Aorta (tissue), 5 donors: ENCODE data around the gene STIM1. TPM values are rescaled to one million over a fixed set of nuclear protein-coding genes. Genes with fewer than 3 reads are reported as not detected.
"Not testable (repeated sequence)": the region's sequence is repeated elsewhere in the genome, so short reads cannot be mapped to it uniquely, and the experiment has no call there.

ENCODE experiments used
- ATAC-seq: fragments of 200-7000 bp; cut with Tn5 transposase; one replicate; pipeline ENCODE4 v1.9.1; 2022; ENCODE audit warnings: moderate library complexity; ENCODE audit not compliant: low FRiP score
- DNase-seq, 2 donors: peaks; one replicate each; pipeline ENCODE4 v3.0.0-alpha.2; 2020
- H3K27ac ChIP-seq, 2 donors: one replicate each; pipeline ENCODE4 v1.5.1; 2013; ENCODE audit warnings: low read length in 2 of 2, mild to moderate bottlenecking in 2 of 2, moderate library complexity in 2 of 2, control low read depth in 1 of 2, inconsistent platforms in 1 of 2, low read depth in 1 of 2
- H3K27me3 ChIP-seq, 2 donors: one replicate each; pipeline ENCODE4 v1.6.1; 2013; ENCODE audit warnings: control low read depth in 1 of 2, low read length in 1 of 2, mild to moderate bottlenecking in 1 of 2, moderate library complexity in 1 of 2; ENCODE audit not compliant: insufficient read depth in 2 of 2, control insufficient read depth in 1 of 2
- H3K36me3 ChIP-seq, 2 donors: one replicate each; pipeline ENCODE4 v1.6.1; 2013; ENCODE audit warnings: control low read depth in 1 of 2, low read length in 1 of 2, mild to moderate bottlenecking in 1 of 2; ENCODE audit not compliant: insufficient read depth in 2 of 2, control insufficient read depth in 1 of 2
- H3K4me1 ChIP-seq, 2 donors: one replicate each; pipeline ENCODE4 v1.6.1; 2013; ENCODE audit warnings: low read length in 2 of 2, control low read depth in 1 of 2, mild to moderate bottlenecking in 1 of 2, moderate library complexity in 1 of 2; ENCODE audit not compliant: insufficient read depth in 2 of 2, control insufficient read depth in 1 of 2
- H3K4me3 ChIP-seq, 2 donors: one replicate each; pipeline ENCODE4 v1.5.1; 2013; ENCODE audit warnings: low read length in 2 of 2, control low read depth in 1 of 2, mild to moderate bottlenecking in 1 of 2
- H3K9me3 ChIP-seq: one replicate; pipeline ENCODE4 v1.6.1; 2013; ENCODE audit warnings: mild to moderate bottlenecking, low read length; ENCODE audit not compliant: control insufficient read depth
- WGBS, 2 donors: extraction: QIAGEN DNeasy Blood & Tissue Kit; methylation state at CpG; one replicate each; pipeline ENCODE4 v1.1.7; 2013; 5-methylcytosine and 5-hydroxymethylcytosine counted together
- intact Hi-C, 2 donors: fragments of 100-400 bp; cut with DNase I; formaldehyde crosslinking; loops; one replicate each; pipeline versions ENCODE4 v1.14.2 to v1.15.0; 2022
- polyA plus RNA-seq, 2 donors: library from polyadenylated mRNA; stranded (reverse); fragments of 200-250 nt; gene quantifications; one replicate each; pipeline ENCODE4 v1.2.3, GENCODE V29; 2013
- total RNA-seq, 2 donors: library from RNA; stranded (reverse); fragmentation: NEBNext Ultra II Directional; extraction: Animal tissue kit (Norgen Biotek cat#: 25700); gene quantifications; one replicate each; pipeline ENCODE4 v1.2.1, GENCODE V29; 2021
- donor health status: healthy with polysubstance abuse.
- donor health status: Bipolar disorder and iron deficiency.
- donor health status: DM: no; HTN: no; CAD: no.
- donor health status: DM: no; HTN: no; CAD: no.
- donor health status: DM: yes; HTN: yes; CAD: no.

Gene STIM1
- total and polyA plus RNA-seq, 4 donors, result 14.9 to 69.5 (median 48.8) TPM

GRCh38 chr11:3994030-3994640 lies 138.7 kb downstream of the STIM1 start:
- no peak for ATAC-seq
- 95% methylated on average over 6 of the region's 6 CpGs for WGBS, 2 donors
- no peaks in the 10 kb centered on the region for H3K27me3 ChIP-seq

GRCh38 chr11:3995307-3995706 lies 139.8 kb downstream of the STIM1 start:
- Histone ChIP-seq H3K27ac (no peak overlapping the region), H3K36me3 (no peaks in the 10 kb centered on the region), H3K9me3 (no peaks in the 10 kb centered on the region), H3K27me3 (no peaks in the 10 kb centered on the region), H3K4me1 (no peaks in the 10 kb centered on the region), H3K4me3 (no peak overlapping the region)
- ATAC-seq (no peak), DNase-seq (no peak)
- WGBS, 2 donors, result 94 to 96% methylated on average over 1 of the region's 1 CpG
- intact Hi-C loops, result no loop called here

More at GRCh38 chr11:3994030-3994640, 138.7 kb downstream of the STIM1 start:
- H3K4me1 ChIP-seq, result no peaks in the 10 kb centered on the region
- no peak overlapping the region for H3K27ac ChIP-seq
- no peak overlapping the region for H3K4me3 ChIP-seq
- no peak for DNase-seq
- no peaks in the 10 kb centered on the region for H3K9me3 ChIP-seq
- intact Hi-C loops, result no loop called here
- H3K36me3 ChIP-seq, result no peaks in the 10 kb centered on the region

- no peaks in the 10 kb centered on the region for H3K27me3 ChIP-seq
- no peaks in the 10 kb centered on the region for H3K36me3 ChIP-seq
- H3K27ac ChIP-seq, result no peak overlapping the region
- intact Hi-C loops, result no loop called here
- DNase-seq (no peak), ATAC-seq (peak; percentile 29)
- H3K4me1 ChIP-seq, result no peaks in the 10 kb centered on the region
- H3K4me3 ChIP-seq, result no peak overlapping the region
- 20 to 26% methylated on average over 4 of the region's 4 CpGs for WGBS, 2 donors
- H3K9me3 ChIP-seq, result no peaks in the 10 kb centered on the region
Measured at GRCh38 chr11:3995949-3996554, 140.6 kb downstream of the STIM1 start.

- 79 to 81% methylated on average over 1 of the region's 1 CpG for WGBS, 2 donors
- H3K9me3 ChIP-seq, result no peaks in the 10 kb centered on the region
- no peaks in the 10 kb centered on the region for H3K27me3 ChIP-seq
- H3K4me1 ChIP-seq, result no peaks in the 10 kb centered on the region
- no peaks in the 10 kb centered on the region for H3K36me3 ChIP-seq
- DNase-seq (no peak), ATAC-seq (no peak)
- no peak overlapping the region for H3K4me3 ChIP-seq
- H3K27ac ChIP-seq, result no peak overlapping the region
- intact Hi-C loops, result no loop called here
Measured at GRCh38 chr11:3996651-3997050, 141.2 kb downstream of the STIM1 start.

- ATAC-seq, H3K36me3 ChIP-seq, H3K4me3 ChIP-seq, H3K9me3 ChIP-seq, H3K27me3 ChIP-seq, H3K27ac ChIP-seq, DNase-seq, H3K4me1 ChIP-seq, intact Hi-C loops: not testable (repeated sequence)
- 100% methylated on average over 1 of the region's 1 CpG for WGBS, 2 donors
Measured at GRCh38 chr11:4004753-4005152, 149.3 kb downstream of the STIM1 start.

GRCh38 chr11:4006946-4007680 lies 151.6 kb downstream of the STIM1 start:
- Histone ChIP-seq H3K4me3 (no peak overlapping the region), H3K27ac (no peak overlapping the region), H3K27me3 (no peaks in the 10 kb centered on the region), H3K36me3 (no peaks in the 10 kb centered on the region), H3K9me3 (no peaks in the 10 kb centered on the region), H3K4me1 (no peaks in the 10 kb centered on the region)
- no peak for DNase-seq
- ATAC-seq, result no peak
- WGBS, 2 donors, result 79 to 80% methylated on average over 3 of the region's 3 CpGs
- intact Hi-C loops, result no loop called here

- H3K9me3 ChIP-seq, result no peaks in the 10 kb centered on the region
- ATAC-seq (no peak), DNase-seq (no peak)
- H3K4me1 ChIP-seq, result no peaks in the 10 kb centered on the region
- no peak overlapping the region for H3K27ac ChIP-seq
- no peaks in the 10 kb centered on the region for H3K36me3 ChIP-seq
- H3K4me3 ChIP-seq, result no peak overlapping the region
- intact Hi-C loops, result no loop called here
- no peaks in the 10 kb centered on the region for H3K27me3 ChIP-seq
Measured at GRCh38 chr11:4008116-4008515, 152.7 kb downstream of the STIM1 start.

- H3K4me1 ChIP-seq, H3K36me3 ChIP-seq, H3K9me3 ChIP-seq, ATAC-seq, H3K27me3 ChIP-seq, H3K4me3 ChIP-seq, intact Hi-C loops, H3K27ac ChIP-seq, DNase-seq: not testable (repeated sequence)
- WGBS, 2 donors, result 93 to 96% methylated on average over 9 of the region's 9 CpGs
Measured at GRCh38 chr11:4016602-4017001, 161.1 kb downstream of the STIM1 start.

- WGBS, 2 donors, result 96 to 100% methylated on average over 3 of the region's 3 CpGs
- Histone ChIP-seq H3K27me3 (no peaks in the 10 kb centered on the region), H3K36me3 (no peaks in the 10 kb centered on the region)
Measured at GRCh38 chr11:4017129-4017528, 161.7 kb downstream of the STIM1 start.

More at GRCh38 chr11:4017129-4017528, 161.7 kb downstream of the STIM1 start:
- ATAC-seq (no peak), DNase-seq (no peak)
- no peaks in the 10 kb centered on the region for H3K9me3 ChIP-seq
- H3K4me3 ChIP-seq, result no peak overlapping the region
- no peaks in the 10 kb centered on the region for H3K4me1 ChIP-seq
- intact Hi-C loops, result no loop called here
- no peak overlapping the region for H3K27ac ChIP-seq
